Endometrial microvascular endothelial cells (primary cell): ENCODE data around the gene PDE6A. TPM values are rescaled to one million over a fixed set of nuclear protein-coding genes. Genes with fewer than 3 reads are reported as not detected.
"Not testable (repeated sequence)": the region's sequence is repeated elsewhere in the genome, so short reads cannot be mapped to it uniquely, and the experiment has no call there.

ENCODE experiments used
- in situ Hi-C: cut with HindIII; loops from 2 replicates; pipeline ENCODE4 v1.10.0; 2017; ENCODE audit warnings: low sequenced_read_pairs, low pct_unique_long_range_greater_than_20kb; ENCODE audit errors: inconsistent ontology term
- total RNA-seq: library from RNA; depleted of rRNA; stranded (reverse); fragments of >200 nt; gene quantifications from one replicate; pipeline ENCODE4 v1.2.3, GENCODE V29; 2015; ENCODE audit errors: inconsistent ontology term

PDE6A gene
- total RNA-seq, 1 donor from 2014 or later: not detected

- in situ Hi-C loops: loop anchor here (25.0 kb wide), 1 partner anchor 94 kb away; no protein-coding TSS in a partner anchor
These were observed 12.1 kb upstream of the PDE6A start for GRCh38 chr5:149956685-149957084.

GRCh38 chr5:149954798-149955197 is 10.2 kb upstream of the PDE6A start:
- in situ Hi-C loops: loop anchor here (25.0 kb wide), 1 partner anchor 92 kb away; no protein-coding TSS in a partner anchor

- in situ Hi-C loops: loop anchor here (25.0 kb wide), 1 partner anchor 91 kb away; no protein-coding TSS in a partner anchor
These were observed 9.0 kb upstream of the PDE6A start for GRCh38 chr5:149953436-149954121.

GRCh38 chr5:149951138-149951749 is 6.7 kb upstream of the PDE6A start:
- in situ Hi-C loops: loop anchor here (25.0 kb wide), 1 partner anchor 89 kb away; no protein-coding TSS in a partner anchor

- in situ Hi-C loops: no loop called here
These were observed 4.4 kb upstream of the PDE6A start for GRCh38 chr5:149948993-149949392.

- in situ Hi-C loops: no loop called here
These were observed 1.5 kb upstream of the PDE6A start for GRCh38 chr5:149946118-149946517.

GRCh38 chr5:149943177-149943949 is 1.2 kb downstream of the PDE6A start:
- in situ Hi-C loops: not testable (repeated sequence)

GRCh38 chr5:149942741-149943169 is 1.8 kb downstream of the PDE6A start:
- in situ Hi-C loops: not testable (repeated sequence)

GRCh38 chr5:149942199-149942598 is 2.4 kb downstream of the PDE6A start:
- in situ Hi-C loops: no loop called here

- in situ Hi-C loops: no loop called here
These were observed 2.8 kb downstream of the PDE6A start for GRCh38 chr5:149941795-149942194.

- in situ Hi-C loops: no loop called here
These were observed 3.5 kb downstream of the PDE6A start for GRCh38 chr5:149940941-149941644.

GRCh38 chr5:149940077-149940574 is 4.5 kb downstream of the PDE6A start:
- in situ Hi-C loops: no loop called here

GRCh38 chr5:149939546-149939945 is 5.0 kb downstream of the PDE6A start:
- in situ Hi-C loops: no loop called here

- in situ Hi-C loops: no loop called here
These were observed 5.7 kb downstream of the PDE6A start for GRCh38 chr5:149938791-149939358.

- in situ Hi-C loops: no loop called here
These were observed 6.3 kb downstream of the PDE6A start for GRCh38 chr5:149938279-149938678.

- in situ Hi-C loops: no loop called here
These were observed 7.0 kb downstream of the PDE6A start for GRCh38 chr5:149937610-149938009.

- in situ Hi-C loops: no loop called here
These were observed 7.9 kb downstream of the PDE6A start for GRCh38 chr5:149936700-149937091.

- in situ Hi-C loops: no loop called here
These were observed 8.4 kb downstream of the PDE6A start for GRCh38 chr5:149936044-149936699.
